Suprapubic skin (tissue), 4 donors: ENCODE results near the gene MAGEB10.

Experiments used
- CTCF ChIP-seq, 2 donors: fragments of 200-600 bp in 1 of 2; fragments of 450-650 bp in 1 of 2; sonication (generic) in 1 of 2; IDR thresholded peaks; one replicate each; pipeline ENCODE4 v1.5.1; 2016 to 2019; ENCODE audit warnings: antibody characterized with exemption in 2 of 2, mild to moderate bottlenecking in 1 of 2, moderate library complexity in 1 of 2
- POLR2A ChIP-seq, 2 donors: fragments of 450-650 bp; IDR thresholded peaks; one replicate each; pipeline ENCODE4 v1.6.1; 2017; ENCODE audit warnings: antibody characterized with exemption in 2 of 2, mild to moderate bottlenecking in 2 of 2, moderate library complexity in 2 of 2
- POLR2AphosphoS5 ChIP-seq, 3 donors: sonication (generic); formaldehyde crosslinking; IDR thresholded peaks; one replicate each; pipeline ENCODE4 v1.6.1; 2017; ENCODE audit warnings: antibody characterized with exemption in 3 of 3

DNA sequence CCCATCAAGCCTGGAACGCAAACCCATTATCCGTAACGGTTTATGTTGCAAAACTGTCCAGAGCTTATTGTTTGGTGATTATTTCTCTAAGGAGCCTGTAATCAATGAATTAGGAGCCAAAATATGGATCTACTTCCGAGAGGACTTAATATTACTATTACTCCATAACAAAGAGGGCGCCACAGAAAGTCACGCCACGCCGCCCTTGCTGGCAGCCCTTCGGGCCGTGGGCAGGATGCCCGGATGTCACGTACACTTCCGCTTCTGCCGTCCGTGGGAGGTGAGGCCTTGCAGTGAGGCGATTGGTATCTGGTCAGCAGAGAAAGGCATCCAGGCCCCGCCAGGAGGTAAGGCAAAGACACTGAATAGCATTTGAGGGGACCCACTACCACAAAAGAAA lies at the start of gene MAGEB10:
- TF ChIP-seq POLR2AphosphoS5 (IDR thresholded peaks at IDR 0.05) (no peak), CTCF (IDR thresholded peaks at IDR 0.05) (no peak), POLR2A (IDR thresholded peaks at IDR 0.05) (no peak)
